ENCODE data around the gene MPDU1. TPM values are rescaled to one million over a fixed set of nuclear protein-coding genes. Genes with fewer than 3 reads are reported as not detected.

MPDU1 gene
- 100 to 1,000 TPM; 106 to 126 (median 123) TPM for polyA plus RNA-seq (ENCODE audit: insufficient read length in 3 of 3)
- long read RNA-seq, donor 1, transcript MPDU1-201 (7 exons, 1,601 nt), result major isoform, 52 of 105 reads
- long read RNA-seq, donor 1, transcript MPDU1-207 (7 exons, 1,020 nt), result minor isoform, 6 of 105 reads
- long read RNA-seq, donor 1, partial matches to known transcripts, result 29 of 105 reads
- long read RNA-seq, donor 1, other reads (novel, unspliced or antisense), result 6 of 105 reads
- long read RNA-seq, donor 2, transcript MPDU1-208 (2 exons, 1,195 nt), result minor isoform, 5 of 111 reads
- long read RNA-seq, donor 2, transcript MPDU1-201 (7 exons, 1,601 nt), result major isoform, 63 of 111 reads
- long read RNA-seq, donor 2, partial matches to known transcripts, result 33 of 111 reads
- long read RNA-seq, donor 2, other reads (novel, unspliced or antisense), result 6 of 111 reads
- long read RNA-seq, donor 3, transcript MPDU1-201 (7 exons, 1,601 nt), result major isoform, 47 of 112 reads
- long read RNA-seq, donor 3, partial matches to known transcripts, result 46 of 112 reads
- long read RNA-seq, donor 3, other reads (novel, unspliced or antisense), result 6 of 112 reads
- long read RNA-seq, donor 4, transcript MPDU1-201 (7 exons, 1,601 nt), result major isoform, 53 of 89 reads
- long read RNA-seq, donor 4, transcript MPDU1-223 (1 exons, 728 nt), result minor isoform, 6 of 89 reads
- long read RNA-seq, donor 4, partial matches to known transcripts, result 19 of 89 reads
- long read RNA-seq, donor 4, other reads (novel, unspliced or antisense), result 0 of 89 reads
- long read RNA-seq, donor 5, transcript MPDU1-201 (7 exons, 1,601 nt), result major isoform, 28 of 46 reads
- long read RNA-seq, donor 5, partial matches to known transcripts, result 12 of 46 reads
- long read RNA-seq, donor 5, other reads (novel, unspliced or antisense), result 0 of 46 reads
- long read RNA-seq, donor 6, transcript MPDU1-201 (7 exons, 1,601 nt), result major isoform, 20 of 31 reads
- long read RNA-seq, donor 6, partial matches to known transcripts, result 0 of 31 reads
- long read RNA-seq, donor 6, other reads (novel, unspliced or antisense), result 0 of 31 reads
- long read RNA-seq, donor 7, transcript MPDU1-201 (7 exons, 1,601 nt), result major isoform, 42 of 67 reads
- long read RNA-seq, donor 7, transcript MPDU1-208 (2 exons, 1,195 nt), result minor isoform, 5 of 67 reads
- long read RNA-seq, donor 7, partial matches to known transcripts, result 11 of 67 reads
- long read RNA-seq, donor 7, other reads (novel, unspliced or antisense), result 0 of 67 reads
- long read RNA-seq, donor 8, transcript MPDU1-201 (7 exons, 1,601 nt), result major isoform, 9 of 18 reads
- long read RNA-seq, donor 8, partial matches to known transcripts, result 7 of 18 reads
- long read RNA-seq, donor 8, other reads (novel, unspliced or antisense), result 0 of 18 reads
- long read RNA-seq, donor 9, transcript MPDU1-201 (7 exons, 1,601 nt), result major isoform, 48 of 112 reads
- long read RNA-seq, donor 9, transcript MPDU1-223 (1 exons, 728 nt), result minor isoform, 5 of 112 reads
- long read RNA-seq, donor 9, transcript MPDU1-207 (7 exons, 1,020 nt), result minor isoform, 6 of 112 reads
- long read RNA-seq, donor 9, partial matches to known transcripts, result 43 of 112 reads
- long read RNA-seq, donor 9, other reads (novel, unspliced or antisense), result 0 of 112 reads
- long read RNA-seq, donor 10, transcript MPDU1-208 (2 exons, 1,195 nt), result minor isoform, 5 of 61 reads
- long read RNA-seq, donor 10, transcript MPDU1-201 (7 exons, 1,601 nt), result major isoform, 38 of 61 reads
- long read RNA-seq, donor 10, partial matches to known transcripts, result 10 of 61 reads
- long read RNA-seq, donor 10, other reads (novel, unspliced or antisense), result 0 of 61 reads
- long read RNA-seq, donor 11, transcript MPDU1-201 (7 exons, 1,601 nt), result major isoform, 19 of 58 reads
- long read RNA-seq, donor 11, transcript MPDU1-208 (2 exons, 1,195 nt), result minor isoform, 9 of 58 reads
- long read RNA-seq, donor 11, partial matches to known transcripts, result 24 of 58 reads
- long read RNA-seq, donor 11, other reads (novel, unspliced or antisense), result 0 of 58 reads
- long read RNA-seq, donor 12, transcript MPDU1-201 (7 exons, 1,601 nt), result major isoform, 66 of 89 reads
- long read RNA-seq, donor 12, partial matches to known transcripts, result 5 of 89 reads
- long read RNA-seq, donor 12, other reads (novel, unspliced or antisense), result 5 of 89 reads
- long read RNA-seq, donor 13, transcript MPDU1-201 (7 exons, 1,601 nt), result major isoform, 22 of 27 reads
- long read RNA-seq, donor 13, partial matches to known transcripts, result 0 of 27 reads
- long read RNA-seq, donor 13, other reads (novel, unspliced or antisense), result 0 of 27 reads
- long read RNA-seq, donor 14, result 0 reads
- long read RNA-seq, donor 15, result 0 reads
- long read RNA-seq, donor 16, transcript MPDU1-201 (7 exons, 1,601 nt), result major isoform, 48 of 86 reads
- long read RNA-seq, donor 16, transcript MPDU1-208 (2 exons, 1,195 nt), result minor isoform, 5 of 86 reads
- long read RNA-seq, donor 16, transcript MPDU1-207 (7 exons, 1,020 nt), result minor isoform, 5 of 86 reads
- long read RNA-seq, donor 16, partial matches to known transcripts, result 14 of 86 reads
- long read RNA-seq, donor 16, other reads (novel, unspliced or antisense), result 0 of 86 reads

DNA sequence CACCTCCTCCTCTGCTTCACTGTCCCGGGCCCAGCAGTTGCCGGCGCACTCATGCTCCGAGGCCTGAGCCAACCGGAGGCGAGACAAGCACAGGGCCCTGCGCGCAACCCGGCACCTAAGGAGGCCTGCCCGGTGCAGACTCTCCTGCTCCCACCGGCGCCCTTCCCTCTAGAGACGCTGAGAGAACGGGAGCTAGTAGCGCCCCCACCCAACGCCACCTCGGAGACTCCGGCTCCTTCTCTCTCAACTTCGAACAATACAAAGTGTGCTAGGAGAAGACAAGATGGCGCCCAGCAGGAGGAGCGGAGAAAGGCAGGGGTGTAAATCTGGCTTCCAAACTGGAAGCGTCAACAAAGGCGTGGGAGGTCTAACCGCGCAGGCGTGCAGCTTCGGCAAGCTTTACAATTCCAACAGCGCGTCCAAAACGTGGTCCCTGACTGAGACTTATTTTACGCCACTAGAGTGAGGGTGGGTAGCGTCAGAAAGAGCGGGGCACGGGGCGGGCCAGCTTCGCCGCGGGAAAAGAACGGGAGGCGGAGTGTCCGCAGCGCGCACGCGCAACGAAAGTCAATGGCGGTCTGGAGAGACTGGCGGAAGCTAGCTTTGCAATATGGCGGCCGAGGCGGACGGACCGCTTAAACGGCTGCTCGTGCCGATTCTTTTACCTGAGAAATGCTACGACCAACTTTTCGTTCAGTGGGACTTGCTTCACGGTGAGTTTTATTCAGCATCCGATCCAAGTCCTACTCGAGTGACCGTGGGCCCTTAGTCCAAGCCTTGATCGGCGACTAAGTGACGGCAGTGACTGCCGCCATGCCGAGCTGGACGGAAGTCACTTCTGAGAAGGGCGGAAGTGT is at the start of gene MPDU1:
TSS of gene MPDU1 (plus strand) at position 600 of the 857 bp plus-strand sequence. CDS start at position 611, 11 bp downstream.
- DNase-seq, result peak; percentile 98

DNA sequence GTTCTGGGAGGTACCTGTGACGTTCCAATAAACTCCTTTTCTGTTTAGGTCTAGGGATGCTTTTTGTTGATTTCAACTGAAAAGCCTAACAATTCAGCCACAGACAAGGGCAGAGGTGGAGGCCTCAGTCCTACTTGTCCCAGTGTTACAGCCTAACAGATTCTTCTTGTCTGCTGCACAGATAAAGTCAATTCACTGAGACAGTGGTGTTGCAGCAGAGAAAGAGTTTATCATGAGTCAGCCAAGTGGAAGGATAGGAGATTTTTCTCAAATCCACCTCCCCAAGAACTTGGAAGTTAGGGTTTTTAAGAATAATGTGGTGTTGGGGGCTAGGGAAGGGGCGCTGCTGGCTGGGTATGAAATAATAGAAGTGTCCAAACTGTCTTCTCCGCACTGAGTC is 45.6 kb upstream of the MPDU1 start:
- no peak for DNase-seq

DNA sequence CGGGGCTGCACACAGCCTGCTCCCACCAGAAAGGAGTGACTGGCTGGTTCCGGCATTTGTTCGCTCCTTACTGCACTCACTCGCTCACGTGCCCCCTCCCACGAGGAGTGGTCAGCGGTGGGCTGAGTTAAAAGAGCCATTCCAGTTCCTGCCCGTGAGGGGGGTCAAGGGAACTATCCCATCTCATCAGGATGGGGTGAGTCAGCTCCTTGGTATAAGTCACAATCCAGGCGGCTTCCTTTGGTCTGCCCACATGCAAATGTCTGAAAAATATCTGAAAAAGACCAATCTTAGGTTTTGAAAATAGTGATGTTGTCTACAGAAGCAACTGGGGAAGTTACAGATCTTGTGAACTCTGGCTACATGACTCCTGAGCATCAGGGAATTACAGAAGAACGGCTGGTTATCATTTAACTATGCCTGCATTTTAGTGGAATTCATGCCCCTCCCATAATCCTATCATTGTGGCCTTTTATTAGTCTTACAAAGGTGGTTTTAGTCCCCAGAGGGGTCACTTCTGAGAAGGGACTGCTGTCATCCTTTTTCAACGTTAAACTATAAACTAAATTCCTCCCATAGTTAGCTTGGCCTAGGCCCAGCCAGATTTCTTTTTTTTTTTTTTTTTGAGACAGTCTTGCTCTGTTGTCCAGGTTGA is 44.6 kb upstream of the MPDU1 start:
- no peak for DNase-seq

DNA sequence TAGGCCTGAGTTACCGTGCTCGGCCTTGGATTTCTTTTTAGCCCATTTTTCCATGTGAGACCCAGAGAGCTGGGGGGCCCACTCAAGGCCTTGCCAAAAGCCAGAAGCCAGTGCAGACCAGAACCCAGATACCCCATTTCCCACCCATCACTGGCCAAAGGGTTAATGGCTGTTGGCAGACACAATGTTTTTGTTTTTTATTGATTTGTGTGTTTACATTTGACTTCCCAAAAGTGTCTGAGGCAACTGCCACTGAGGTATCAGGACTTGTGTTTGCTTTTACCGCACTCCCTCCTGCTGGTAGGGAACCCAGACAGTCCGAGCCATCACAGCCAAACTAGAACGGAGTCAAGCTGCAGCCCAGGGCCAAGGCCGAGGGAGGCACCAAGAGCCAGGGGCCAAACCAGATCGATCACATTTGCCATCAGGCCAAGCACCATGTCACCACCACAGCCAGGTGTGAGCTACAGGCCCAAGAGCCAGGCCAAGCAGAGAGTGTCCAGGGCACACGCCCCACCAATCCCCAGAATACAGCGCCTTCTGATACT is 42.5 kb upstream of the MPDU1 start:
- DNase-seq, result no peak

DNA sequence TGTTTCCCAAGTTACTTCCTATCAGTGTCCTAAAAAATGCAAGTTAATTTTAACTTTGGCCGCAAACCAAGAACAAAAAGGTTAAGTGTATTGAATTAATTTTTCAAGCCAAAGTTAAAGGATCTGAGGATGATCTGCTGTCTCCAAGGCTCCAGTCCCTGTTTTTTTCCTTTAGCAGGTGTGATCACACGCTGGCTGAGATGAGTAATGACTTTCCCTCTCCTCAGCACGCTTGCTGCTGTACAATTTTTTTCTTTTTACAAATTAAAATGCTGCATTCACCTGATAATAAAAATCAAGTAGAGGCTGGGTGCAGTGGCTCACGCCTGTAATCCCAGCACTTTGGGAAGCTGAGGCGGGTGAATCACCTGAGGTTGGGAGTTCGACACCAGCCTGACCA is 38.7 kb upstream of the MPDU1 start:
- DNase-seq, result no peak

DNA sequence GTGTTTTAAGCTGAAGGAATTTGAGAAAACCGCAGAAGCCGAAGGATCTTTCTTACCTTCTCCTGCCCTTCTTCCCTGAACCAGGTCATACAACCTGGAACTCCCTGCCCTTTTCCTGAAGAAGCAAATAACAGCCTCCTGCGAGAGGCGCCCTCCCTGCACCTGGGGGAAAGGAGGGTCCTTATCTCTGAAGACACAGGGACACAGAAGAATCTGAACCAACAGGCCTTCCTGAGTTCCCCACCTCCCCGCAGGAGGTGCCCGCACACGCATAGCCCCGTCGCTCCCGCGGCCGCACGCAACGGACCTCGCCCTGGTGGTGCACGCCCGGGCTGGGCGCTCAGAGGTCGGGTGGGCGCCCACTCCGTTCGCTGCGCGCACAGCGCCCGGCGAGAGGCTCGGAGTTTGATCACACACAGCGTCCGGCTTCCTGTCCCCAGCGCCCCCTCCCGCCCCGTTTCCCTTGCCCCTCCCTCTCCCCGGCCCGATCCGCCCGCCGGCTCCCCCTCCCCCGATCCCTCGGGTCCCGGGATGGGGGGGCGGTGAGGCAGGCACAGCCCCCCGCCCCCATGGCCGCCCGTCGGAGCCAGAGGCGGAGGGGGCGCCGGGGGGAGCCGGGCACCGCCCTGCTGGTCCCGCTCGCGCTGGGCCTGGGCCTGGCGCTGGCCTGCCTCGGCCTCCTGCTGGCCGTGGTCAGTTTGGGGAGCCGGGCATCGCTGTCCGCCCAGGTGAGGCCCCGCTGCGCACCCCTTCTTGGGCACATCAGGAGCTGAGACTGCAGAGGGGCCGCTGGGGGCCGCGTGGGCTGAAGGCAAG is 34.9 kb upstream of the MPDU1 start, which contains the start of gene TNFSF12:
TSS of gene TNFSF12 (plus strand) at position 474 of the 816 bp plus-strand sequence. CDS start at position 570, 96 bp downstream.
- DNase-seq, result no peak

DNA sequence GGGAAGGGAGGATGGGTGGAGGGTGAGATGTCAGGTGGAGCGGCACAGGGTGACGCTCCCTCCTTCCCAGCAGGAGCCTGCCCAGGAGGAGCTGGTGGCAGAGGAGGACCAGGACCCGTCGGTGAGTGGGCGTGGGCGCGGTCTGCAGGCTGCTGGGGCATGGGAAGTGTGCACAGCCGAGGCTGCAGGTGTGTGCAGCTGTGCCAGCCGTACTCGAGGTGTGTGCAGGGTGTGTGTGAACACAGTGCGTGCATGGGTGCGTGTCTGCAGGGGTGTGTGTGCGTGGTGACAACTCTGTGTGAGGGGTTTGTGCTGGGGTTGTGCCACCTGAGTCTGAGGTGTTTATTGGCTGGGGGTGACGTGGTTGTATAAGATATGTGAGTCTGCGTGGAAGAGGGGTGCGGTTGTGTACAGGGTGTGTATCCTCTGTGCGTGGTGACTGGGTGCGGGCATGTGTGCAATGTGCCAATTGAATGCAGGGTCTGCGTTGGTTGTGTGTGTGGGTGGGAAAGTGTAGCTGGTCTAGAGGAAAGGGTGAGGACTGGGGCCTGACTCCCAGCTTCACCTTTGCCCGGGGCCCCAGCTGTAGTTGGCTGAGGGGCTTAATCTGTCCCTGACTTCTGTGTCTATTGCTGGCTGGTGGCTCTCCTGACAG is 34.1 kb upstream of the MPDU1 start:
- DNase-seq, result no peak

DNA sequence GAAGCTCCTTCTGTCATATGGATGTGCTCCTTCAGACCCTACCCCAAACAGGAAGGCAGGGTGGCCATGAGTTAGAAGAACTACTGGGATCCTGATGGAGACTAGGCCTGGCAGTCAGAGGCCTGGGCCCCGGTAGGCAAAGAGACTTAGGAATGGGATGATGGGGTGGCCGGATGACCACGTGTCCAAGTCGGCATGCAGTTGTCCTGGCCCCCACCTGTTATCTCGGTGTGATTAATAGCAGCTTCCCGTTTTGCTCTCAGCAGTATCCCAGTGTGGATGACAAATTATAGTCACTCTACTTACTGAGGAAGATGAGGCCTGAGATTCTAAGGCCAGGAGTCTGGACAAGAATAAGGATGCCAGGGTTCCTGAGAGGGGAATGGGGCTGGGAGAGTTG is 33.3 kb upstream of the MPDU1 start:
- no peak for DNase-seq

DNA sequence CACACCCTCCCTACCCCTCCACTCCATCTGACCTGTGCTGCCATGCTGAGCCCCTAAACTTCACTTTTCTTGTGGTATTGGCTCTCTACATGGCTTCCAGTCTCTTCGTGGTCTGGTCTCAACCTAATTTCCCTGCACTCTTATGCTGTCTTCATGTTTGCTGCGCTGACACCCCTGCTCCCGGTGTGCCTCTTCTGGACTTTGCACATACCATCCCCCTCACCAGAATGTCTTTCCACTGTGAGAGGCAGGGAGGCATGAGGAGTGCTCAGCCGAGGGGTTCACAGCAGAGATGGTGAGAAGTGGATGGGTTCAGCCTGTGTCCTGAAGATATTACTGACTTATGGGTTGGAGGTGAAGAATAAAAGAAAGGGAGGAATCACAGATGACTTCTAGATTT is 32.3 kb upstream of the MPDU1 start:
- no peak for DNase-seq

DNA sequence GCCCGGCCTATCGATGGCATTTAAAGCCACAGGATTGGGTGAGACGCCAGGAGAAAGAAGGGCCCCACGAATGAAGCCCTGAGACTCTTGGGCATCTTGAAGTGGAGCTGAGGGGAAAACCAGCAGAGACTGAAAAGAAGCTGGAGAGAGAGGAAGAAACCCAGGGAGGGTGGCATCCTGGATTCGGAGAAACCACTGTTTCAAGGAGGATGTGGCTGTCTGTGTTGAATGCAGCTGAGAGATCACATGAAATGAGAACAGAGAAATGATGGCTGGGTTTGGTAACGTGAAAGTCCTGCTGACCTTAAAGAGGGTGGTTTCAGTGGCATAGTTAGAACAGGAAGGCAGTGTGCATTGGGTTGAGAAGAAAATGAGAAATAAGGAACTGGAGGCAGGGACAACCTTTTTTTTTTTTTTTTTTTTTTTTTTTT is 31.0 kb upstream of the MPDU1 start:
- no peak for DNase-seq

DNA sequence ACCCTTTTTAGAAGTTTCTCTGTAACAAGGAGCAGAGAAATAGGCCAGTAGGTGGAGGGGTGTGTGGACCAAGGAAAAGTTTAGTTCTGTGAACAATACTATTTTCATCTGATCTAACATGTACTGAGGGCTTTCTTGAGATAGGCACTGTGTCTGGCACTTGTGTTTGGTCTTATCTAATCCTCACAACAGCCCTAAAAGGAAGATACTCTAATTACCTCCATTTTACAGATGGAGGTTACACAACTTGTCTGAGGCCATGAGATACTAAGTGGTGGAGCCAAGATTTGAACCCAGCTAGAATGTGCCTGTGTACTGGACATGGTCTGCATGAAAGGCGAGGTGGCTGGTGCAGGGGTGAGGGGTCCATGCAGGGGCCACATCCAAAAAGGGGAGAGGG is 30.3 kb upstream of the MPDU1 start:
- DNase-seq, result no peak

DNA sequence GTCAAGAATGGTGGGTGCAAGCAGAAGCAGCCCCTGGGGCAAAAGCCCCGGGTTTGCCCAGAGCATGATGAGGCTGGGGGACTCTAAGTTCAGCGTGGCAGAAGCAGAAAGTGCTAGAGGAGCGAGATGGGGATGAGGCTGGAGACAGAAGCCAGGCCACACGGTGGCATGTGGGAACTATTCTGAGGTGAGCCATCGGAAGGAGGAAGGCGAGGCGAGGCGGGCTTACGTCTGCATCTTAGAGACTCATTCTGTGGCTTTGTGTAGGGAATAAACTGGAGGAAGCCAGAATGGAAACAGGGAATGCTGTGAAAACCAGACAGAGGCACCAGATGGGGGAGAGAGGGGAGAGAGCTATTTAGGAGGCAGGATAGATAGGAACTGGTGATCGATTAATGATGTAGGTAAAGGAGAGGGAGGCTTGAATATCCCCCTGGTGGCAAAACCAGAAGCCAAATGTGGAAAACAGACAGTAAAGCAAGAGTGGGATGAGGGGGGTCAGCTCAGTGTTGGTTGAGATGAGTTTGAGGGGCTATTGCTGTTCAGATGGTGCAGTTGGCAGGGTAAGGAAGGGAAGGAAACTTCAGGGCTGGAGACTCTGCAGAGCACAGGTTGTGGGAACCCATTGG is 28.2 kb upstream of the MPDU1 start:
- no peak for DNase-seq

DNA sequence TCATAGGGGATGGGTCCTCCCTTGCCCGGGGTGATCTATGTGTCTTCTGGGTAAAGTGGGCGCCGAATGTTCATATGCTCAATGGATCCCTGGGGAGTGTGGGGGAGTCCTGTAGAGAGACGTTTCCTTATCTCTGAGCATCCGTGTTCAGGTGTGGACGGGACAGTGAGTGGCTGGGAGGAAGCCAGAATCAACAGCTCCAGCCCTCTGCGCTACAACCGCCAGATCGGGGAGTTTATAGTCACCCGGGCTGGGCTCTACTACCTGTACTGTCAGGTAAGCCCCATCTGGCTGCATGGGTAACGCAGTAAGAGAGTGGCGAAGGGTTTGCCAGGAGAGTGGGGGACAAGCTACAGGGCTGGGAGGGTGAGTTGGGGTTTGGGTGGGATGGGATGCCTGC is 27.0 kb upstream of the MPDU1 start:
- no peak for DNase-seq

DNA sequence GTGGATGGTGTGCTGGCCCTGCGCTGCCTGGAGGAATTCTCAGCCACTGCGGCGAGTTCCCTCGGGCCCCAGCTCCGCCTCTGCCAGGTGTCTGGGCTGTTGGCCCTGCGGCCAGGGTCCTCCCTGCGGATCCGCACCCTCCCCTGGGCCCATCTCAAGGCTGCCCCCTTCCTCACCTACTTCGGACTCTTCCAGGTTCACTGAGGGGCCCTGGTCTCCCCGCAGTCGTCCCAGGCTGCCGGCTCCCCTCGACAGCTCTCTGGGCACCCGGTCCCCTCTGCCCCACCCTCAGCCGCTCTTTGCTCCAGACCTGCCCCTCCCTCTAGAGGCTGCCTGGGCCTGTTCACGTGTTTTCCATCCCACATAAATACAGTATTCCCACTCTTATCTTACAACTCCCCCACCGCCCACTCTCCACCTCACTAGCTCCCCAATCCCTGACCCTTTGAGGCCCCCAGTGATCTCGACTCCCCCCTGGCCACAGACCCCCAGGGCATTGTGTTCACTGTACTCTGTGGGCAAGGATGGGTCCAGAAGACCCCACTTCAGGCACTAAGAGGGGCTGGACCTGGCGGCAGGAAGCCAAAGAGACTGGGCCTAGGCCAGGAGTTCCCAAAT is 26.4 kb upstream of the MPDU1 start:
- DNase-seq, result no peak
